Activated gamma-delta T cell treated with Interleukin-2 at 50 U/mL for 16 hours (primary cell): Measurements from ENCODE around the gene LRRC43.
"Not testable (repeated sequence)": the region's sequence is repeated elsewhere in the genome, so short reads cannot be mapped to it uniquely, and the experiment has no call there.

ENCODE experiments used
- DNase-seq: peaks from one replicate; pipeline ENCODE4 v3.0.0-alpha.2; 2020

Gene LRRC43

DNA sequence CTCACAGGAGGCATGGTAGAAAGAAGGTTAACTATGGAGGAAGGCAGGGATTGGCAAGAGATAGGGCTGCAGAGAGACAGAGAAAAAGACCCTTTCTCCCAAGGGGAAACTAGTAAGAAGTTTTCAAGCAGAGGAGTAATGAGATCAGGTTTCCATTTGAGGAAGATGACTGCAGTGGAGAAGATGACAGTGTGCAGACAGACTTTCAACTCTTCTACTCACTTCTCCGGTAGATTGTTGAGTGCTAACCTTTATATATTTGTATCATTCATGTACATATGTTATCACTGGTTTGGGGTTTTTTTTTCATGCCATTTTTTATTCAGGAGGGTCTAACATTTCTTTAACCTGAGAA lies 14.7 kb downstream of the LRRC43 start:
- DNase-seq = no peak

DNA sequence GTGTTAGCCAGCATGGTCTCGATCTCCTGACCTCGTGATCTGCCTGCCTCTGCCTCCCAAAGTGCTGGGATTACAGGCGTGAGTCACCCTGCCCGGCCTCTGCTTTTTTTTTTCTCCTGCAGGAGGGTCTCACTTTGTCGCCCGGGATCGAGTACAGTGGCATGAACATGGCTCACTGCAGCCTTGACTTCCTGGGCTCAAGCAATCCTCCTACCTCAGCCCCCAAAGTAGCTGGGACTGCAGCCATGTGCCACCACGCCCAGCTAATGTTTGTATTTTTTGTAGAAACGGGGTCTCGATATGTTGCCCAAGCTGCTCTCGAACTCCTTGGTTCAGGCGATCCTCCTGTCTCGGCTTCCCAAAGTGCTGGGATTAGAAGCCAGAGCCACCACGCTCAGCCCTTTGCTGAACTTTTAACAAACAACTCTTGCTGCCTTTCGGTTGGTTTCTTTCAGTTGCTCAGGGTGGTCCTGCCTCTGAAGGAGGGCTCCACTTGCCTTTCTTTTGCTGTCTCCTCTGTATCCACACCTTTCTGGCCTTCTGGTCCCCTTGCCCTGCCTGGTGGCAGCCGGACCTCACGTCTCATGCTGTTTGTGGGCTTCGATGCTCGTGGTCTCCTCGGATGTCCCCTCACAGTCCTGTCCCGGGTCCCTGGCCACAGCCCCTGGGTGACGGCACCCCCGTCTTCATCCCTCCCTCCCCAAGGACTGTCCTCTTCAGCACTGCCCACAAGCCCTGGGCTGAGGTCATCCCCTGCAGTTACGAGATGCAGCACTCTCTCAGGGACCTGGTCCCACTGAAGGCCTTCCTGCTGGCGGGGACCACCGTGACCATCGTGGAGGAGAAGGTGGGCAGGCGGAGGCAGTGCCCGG lies 16.8 kb downstream of the LRRC43 start:
- DNase-seq = no peak

DNA sequence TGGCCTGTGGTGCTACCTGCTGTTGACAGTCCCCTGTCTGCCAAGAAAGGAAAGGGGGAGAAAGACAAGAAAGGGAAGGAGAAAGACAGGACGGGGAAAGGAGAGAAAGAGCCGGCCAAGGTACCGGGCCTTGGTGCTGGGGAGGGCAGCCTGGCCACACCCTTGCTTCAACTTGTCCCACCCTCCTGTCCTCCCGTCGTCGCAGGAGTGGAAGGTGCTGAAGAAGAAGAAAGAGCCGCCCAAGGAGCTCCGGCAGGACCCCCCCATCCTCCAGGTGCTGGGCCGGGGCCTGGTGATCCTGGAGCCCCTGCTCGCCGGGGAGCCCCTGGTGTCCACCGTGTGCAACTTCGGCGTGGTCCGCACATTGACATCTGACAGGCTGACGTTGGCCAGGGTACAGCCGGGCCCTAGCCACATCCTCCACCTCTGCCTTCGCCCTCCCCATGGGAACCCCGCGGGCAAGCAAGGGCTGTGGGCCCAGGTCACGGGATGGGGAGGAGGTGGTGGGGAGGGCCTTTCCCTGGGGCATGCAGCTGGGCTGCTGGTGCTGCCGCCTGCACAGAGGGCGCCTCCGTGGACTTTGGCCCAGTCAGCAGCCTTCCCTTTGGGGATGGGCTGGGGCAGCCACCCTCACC lies 17.7 kb downstream of the LRRC43 start:
- no peak for DNase-seq

DNA sequence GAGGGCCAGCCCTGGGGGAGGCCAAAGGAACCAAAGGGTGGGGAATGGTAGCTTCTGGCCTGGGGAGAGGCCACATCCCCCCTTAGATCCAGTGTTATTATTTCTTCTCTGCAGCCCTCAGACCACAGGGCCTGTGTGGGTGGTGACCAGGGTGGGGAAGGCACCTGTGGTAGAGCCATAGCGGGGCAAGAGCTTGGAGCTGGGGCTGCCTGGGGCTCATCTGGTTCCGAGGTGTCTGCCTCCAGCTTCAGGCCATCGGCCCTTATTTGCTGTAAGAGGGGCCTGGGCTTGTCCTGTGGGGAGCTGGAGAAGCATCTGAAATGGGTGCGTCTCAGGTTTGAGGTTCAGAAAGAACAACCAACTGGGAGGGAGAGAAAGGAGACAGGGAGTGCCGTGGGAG lies 18.5 kb downstream of the LRRC43 start:
- no peak for DNase-seq

DNA sequence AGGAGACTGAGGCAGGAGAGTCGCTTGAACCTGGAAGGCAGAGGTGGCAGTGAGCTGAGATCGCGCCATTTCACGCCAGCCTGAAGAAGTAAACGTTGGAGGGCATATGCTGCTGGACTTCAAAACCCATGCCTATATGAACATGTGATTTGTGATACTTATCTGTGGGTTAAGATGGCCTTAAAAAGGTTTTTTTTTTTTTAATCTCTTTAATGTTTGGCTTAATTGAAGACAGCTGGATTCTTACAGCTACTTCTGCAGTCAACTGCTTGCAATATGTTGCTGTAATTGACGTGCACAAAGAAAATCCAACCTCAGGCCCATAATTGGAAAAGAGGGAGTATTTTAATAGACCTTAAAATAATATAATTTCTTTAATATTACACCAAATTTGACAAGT lies 19.1 kb downstream of the LRRC43 start:
- no peak for DNase-seq

DNA sequence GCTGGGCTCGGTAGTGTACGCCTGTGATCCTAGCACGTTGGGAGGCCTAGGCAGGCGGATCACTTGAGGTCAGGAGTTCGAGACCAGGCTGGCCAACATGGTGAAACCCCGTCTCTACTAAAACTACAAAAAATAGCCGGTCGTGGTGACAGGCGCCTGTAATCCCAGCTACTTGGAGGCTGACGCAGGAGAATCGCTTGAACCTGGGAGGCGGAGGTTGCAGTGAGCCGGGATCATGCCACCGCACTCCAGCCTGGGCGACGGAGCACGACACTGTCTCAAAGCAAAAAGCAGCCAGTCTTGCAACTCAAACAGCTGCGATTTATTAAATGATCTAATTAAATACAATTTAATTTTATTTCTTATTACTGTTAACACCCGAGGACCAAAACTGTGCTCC lies 19.9 kb downstream of the LRRC43 start:
- DNase-seq = not testable (repeated sequence)

DNA sequence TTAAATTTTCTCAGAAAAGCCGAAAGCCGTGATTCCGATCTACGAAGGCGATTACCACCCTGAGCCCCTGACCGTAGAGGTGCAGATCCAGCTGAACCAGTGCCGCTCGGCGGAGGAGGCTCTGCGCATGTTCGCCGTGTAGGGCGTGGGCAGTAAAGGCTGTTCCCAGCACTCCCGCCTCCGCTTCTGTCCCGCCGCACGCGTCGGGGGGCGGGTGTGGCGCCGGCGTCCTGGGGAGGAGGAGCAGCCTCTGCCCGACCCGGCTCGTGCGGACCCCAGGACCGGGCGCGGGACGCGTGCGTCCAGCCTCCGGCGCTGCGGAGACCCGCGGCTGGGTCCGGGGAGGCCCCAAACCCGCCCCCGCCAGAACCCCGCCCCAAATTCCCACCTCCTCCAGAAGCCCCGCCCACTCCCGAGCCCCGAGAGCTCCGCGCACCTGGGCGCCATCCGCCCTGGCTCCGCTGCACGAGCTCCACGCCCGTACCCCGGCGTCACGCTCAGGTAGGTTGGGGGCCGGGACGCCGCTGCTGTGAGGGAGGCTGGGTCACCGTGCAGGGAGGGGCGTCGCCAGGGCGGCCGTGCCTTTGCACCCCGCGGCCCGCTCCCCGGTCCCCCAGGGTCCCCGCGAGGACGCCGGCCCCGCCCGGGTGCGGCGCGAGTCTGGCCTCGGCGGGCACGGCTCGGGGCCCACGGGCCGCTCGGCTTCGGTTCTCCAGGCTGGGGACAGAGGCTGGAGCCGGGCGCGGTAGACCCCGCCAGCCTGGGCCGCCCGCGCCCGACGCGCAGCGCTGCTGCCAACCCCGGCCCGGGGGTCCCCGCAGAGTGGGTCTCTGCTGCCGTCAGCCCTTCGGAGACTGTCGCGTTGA lies 20.6 kb downstream of the LRRC43 start, which contains the start of gene B3GNT4:
TSS of gene B3GNT4 (plus strand) at position 409 of the 866 bp plus-strand sequence. CDS start 910 bp downstream, outside the sequence.
- peak; percentile 49 for DNase-seq

DNA sequence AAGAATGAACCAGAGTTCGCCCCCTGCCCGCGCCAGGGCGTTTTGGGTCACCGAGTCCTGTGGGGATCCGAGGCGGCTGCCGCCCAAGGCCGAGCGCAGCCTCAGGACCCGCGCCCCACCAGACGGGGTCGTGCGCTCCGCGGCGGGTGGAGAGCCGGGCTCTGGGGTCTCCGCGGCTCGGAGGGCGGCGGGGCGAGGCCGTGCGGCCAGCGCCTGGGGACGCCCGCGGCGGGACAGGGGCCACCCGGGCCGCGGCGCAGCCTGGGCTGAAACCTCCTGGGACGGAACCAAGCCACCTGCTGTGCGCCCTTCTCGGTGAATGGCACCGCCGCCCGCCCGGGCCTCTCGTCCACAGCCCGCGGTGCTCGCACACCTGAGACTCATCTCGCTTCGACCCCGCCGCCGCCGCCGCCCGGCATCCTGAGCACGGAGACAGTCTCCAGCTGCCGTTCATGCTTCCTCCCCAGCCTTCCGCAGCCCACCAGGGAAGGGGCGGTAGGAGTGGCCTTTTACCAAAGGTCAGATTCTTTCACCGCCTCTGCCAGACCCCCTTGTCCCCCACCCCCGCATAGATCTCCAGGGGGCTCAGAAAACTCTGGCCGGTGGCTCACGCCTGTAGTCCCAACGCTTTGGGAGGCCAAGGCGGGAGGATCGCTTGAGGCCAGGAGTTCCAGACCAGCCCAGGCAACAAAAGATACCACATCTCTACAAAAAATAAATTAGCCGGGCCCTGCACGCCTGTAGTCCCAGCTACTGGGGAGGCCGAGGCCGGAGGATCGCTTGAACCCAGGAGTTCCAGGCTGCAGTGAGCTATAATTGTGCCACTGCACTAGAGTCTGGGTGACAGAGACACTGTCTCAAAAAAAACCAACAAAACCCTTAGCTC lies 21.5 kb downstream of the LRRC43 start:
- DNase-seq = peak; percentile 22

DNA sequence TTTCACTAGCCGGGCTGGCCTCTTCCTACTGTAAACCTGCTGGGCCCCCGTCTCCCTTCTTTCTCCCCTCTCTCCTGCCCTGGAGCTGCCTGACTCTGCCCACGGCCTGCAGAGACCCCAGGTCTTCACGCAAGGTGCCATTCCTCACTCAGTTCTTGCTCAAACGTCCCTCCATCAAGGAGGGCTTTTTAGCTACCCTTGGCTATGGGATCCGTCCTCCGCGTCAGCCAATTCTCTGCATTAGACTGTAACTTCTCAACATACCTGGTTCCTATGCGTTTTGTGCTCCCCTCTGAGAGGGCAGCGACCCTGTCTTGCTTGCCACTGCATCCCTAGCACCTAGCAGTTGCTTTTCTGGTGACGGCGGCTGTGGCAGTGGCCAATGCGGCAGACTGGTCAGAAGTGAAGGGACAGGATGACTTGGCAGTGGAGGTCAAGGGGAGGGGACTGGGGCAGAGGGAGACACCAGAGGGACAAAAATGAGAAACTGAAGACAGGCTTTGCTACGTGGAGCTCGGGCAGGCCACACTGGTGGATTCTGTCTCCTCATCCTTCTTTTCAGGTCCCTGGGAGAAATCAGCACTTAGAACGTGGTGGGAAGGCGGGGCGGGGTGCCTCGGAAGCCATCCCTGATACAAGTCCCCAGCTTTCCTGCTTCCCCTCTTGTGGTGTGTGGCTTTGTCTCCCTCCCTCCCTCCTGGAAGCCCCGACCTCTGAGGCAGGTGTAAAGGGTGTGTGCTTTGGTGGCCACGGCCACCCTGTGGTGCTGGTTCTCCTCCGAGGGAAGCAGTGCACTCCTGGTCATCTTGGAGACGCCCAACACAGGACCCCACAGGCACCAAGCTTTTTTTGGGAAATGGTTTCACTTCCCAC lies 22.4 kb downstream of the LRRC43 start:
- no peak for DNase-seq

DNA sequence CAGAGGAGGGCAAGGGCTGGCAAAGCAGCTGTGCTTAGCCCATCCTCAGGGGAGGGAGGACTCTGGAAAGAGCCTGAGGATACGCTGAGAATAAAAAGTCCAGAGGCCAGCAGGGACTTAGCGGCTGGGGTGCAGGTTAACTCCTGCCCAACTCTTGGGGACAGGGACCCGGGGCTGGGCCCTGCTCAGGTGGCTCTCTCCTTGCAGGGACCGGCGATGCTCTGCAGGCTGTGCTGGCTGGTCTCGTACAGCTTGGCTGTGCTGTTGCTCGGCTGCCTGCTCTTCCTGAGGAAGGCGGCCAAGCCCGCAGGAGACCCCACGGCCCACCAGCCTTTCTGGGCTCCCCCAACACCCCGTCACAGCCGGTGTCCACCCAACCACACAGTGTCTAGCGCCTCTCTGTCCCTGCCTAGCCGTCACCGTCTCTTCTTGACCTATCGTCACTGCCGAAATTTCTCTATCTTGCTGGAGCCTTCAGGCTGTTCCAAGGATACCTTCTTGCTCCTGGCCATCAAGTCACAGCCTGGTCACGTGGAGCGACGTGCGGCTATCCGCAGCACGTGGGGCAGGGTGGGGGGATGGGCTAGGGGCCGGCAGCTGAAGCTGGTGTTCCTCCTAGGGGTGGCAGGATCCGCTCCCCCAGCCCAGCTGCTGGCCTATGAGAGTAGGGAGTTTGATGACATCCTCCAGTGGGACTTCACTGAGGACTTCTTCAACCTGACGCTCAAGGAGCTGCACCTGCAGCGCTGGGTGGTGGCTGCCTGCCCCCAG lies 23.4 kb downstream of the LRRC43 start:
- DNase-seq = no peak

DNA sequence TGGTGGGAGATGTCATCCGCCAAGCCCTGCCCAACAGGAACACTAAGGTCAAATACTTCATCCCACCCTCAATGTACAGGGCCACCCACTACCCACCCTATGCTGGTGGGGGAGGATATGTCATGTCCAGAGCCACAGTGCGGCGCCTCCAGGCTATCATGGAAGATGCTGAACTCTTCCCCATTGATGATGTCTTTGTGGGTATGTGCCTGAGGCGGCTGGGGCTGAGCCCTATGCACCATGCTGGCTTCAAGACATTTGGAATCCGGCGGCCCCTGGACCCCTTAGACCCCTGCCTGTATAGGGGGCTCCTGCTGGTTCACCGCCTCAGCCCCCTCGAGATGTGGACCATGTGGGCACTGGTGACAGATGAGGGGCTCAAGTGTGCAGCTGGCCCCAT lies 24.1 kb downstream of the LRRC43 start:
- DNase-seq = no peak

DNA sequence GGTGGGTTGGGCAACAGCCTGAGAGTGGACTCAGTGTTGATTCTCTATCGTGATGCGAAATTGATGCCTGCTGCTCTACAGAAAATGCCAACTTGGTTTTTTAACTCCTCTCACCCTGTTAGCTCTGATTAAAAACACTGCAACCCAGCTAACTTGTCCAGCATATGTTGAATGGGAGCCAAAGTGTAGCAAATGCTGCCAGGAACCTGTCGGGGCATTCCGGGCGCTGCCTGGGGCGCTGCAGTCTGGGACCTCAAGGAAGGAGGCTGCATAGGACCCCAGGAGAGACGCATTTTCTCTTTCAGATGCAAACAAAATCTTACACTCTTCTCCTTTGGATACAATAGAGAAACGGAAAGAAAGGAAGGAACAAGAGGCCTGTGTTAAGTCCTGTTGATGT lies 24.5 kb downstream of the LRRC43 start:
- no peak for DNase-seq

DNA sequence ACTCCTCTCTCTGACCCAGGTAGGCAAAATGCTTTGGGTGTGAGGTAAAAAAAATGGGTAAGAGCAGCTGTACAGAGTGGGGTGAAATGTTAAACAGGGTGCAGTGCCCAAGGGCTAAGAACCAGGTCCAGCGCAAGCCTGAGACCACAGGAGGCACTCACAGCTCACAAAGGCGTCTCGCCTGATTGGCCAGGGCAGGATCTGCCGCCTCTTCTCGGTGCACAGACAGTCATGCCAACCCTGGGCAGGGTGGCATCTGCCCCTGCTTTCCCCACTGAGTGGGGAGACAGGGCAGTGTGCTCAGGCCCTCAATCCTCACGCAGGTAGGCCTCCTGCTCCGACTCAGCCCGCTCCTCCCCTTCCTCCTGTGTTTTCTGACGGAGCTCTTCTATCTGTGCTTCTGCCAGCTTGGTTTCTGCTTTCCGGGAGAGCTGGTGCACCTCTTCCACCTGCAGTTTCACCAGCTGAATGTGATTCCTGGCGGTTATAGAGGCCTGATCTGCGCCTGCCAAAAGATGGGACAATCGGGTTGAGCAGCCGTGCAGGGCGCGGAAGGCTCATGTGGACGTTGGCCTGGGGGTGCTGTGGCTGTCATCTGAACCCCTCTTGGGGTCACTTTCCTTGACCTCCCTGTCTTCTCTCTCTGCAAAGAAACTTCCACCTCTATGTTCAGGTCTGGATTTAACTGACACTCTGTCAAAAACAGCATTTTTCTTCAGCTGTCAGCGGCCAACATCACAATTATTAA lies 25.3 kb downstream of the LRRC43 start:
- no peak for DNase-seq

DNA sequence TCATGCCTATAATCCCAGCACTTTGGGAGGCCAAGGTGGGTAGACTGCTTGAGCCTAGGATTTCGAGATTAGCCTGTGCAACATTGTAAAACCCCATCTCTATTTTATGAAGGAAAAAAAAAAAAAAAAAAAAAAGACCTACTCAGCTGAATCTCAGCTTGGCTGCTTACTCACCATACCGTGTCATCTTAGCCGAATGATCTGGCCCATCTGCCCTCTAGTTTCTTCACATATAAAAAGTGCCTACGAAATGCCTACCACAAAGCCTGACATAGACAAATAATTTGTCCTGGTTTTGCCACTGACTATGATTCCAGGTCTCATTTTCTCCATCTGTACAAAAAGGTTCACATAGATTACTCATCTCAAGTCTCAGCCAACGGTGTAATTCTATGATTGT lies 32.8 kb downstream of the LRRC43 start:
- DNase-seq = no peak

DNA sequence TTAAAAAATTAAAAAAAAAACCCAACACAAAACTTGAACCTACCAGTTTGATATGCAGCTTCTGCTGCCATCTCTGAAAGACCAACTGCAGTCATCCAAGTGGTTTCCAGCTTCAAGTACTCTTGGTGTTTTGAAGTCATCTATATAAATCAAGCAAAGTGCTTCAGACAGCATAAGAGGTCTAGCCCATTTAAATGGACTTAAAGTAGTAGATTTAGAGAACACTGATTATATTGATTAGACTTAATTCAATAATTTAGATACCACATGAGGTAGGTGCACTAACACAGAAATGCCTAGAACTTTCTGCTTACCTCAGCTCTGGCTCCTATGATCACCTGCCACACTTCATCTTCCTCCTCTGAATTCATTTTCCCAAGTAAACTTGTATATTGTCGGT lies 33.5 kb downstream of the LRRC43 start:
- DNase-seq = no peak

DNA sequence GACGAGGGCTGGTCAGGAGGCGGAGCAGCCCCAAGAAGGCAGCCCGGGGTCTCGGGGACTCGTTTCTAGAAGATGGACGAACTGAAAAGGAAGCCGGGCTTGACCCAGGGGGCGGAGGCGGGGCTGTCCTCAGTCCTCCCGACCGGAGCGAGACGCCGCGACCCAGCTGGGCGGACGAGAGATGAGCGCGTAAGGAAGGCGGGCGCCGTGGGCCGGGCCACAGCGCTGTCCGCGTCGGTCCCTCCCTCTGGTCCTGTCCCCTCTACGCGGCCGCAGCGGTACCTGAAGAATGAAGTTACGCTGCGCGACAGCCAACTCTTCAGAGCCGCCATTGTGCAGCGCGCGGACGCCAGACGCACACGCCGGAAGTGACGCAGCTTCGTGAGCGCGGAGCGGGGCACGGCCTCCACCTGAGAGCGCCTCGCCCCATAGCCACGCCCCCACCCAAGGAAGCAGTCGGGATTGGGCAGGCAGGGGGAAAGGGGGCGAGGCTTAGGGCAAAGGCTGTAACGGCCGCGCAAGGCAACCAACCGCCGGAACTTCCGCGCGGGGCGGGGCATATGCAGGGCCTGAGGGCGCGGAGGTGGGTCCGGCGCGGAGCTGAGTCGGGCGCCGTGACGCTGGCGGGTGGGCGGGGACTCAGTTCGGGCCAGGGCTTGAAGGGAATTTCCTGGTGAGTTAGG lies 42.9 kb downstream of the LRRC43 start, which contains the start of gene DIABLO:
TSS of gene DIABLO (minus strand) at position 370 of the 683 bp plus-strand sequence. CDS start at position 332, 38 bp downstream.
- peak; percentile 100 for DNase-seq

DNA sequence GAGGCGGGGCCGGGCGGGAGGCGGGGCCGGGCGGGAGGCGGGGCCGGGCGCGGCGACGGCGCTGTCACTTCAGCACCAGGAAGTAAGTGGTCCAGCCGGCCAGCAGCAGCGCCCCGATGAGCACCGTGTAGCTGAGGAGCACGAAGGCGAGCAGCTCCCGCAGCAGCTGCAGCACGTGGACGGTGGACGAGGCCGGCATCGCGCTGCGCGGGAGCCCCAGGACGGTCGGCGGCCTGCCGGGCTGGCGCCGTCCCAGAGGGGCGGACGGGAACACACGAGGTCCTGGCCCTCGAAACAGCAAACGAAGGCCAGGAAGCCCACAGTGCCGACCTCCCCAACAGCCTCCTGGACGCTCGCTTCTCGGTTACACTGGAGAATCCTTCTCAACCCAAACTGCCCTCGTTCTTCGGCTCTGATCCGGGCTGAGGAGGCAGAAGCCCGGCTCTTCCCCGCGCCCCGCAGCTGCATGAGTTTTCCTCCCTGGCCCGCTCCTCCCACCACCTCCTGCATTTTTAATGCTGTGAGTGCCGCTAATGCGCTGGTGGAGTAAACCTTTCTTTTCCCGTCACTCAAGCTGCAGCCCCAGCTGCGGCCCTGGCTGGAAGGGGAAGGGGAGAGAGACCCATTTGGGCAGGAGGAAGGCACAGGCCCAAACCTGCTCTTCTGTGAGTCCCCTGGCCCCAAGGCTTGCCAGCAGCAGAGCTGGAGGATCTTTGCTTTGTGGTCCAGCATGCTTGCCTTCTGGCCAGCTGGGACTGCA lies 43.6 kb downstream of the LRRC43 start:
- no peak for DNase-seq

DNA sequence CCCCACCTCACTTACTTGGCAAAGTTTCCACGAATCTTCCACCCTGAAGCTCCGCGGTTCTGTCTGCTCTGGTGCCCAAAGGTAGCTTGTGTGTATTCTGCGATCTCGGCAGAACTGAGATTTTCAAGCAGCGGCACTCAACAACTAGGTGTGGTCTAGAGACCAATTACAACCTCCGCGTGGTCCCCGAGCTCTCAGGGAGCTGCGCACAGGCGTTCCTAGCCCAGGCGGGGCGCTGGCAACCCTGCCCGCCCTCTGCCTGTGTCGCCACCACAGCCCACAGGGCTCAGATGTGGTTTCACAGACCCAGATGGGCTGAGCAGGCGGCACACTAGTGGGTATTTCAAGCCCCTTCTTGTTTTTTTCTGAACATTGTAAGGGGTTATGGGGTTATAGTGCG lies 44.4 kb downstream of the LRRC43 start:
- DNase-seq = peak; percentile 79
